HG03045 (cell line): ENCODE results near the gene ZNF587.
"Not testable (repeated sequence)": the region's sequence is repeated elsewhere in the genome, so short reads cannot be mapped to it uniquely, and the experiment has no call there.

ENCODE experiments used
- ATAC-seq: cut with Tn5 transposase; IDR thresholded peaks from one replicate; pipeline ENCODE4 v1.9.1; 2021; ENCODE audit warnings: mild to moderate bottlenecking, moderate library complexity; ENCODE audit not compliant: unreplicated experiment

ZNF587 gene

GRCh38 chr19:57821501-57821900 is 28.2 kb upstream of the ZNF587 start:
- not testable (repeated sequence) for ATAC-seq

GRCh38 chr19:57823155-57823554 is 26.5 kb upstream of the ZNF587 start:
- not testable (repeated sequence) for ATAC-seq

- ATAC-seq, result not testable (repeated sequence)
Measured at GRCh38 chr19:57823608-57824007, 26.1 kb upstream of the ZNF587 start.

GRCh38 chr19:57825511-57825910 is 24.1 kb upstream of the ZNF587 start:
- no peak for ATAC-seq

- no peak for ATAC-seq
Measured at GRCh38 chr19:57829316-57829715, 20.3 kb upstream of the ZNF587 start.

- ATAC-seq, result no peak
Measured at GRCh38 chr19:57830071-57830602, 19.5 kb upstream of the ZNF587 start, which contains the start of gene ZNF587B. TSS of gene ZNF587B (plus strand) at chr19:57830299. CDS start at chr19:57830529, 230 bp downstream.

GRCh38 chr19:57836991-57837390 is 12.7 kb upstream of the ZNF587 start:
- ATAC-seq, result not testable (repeated sequence)

GRCh38 chr19:57838622-57839191 is 11.0 kb upstream of the ZNF587 start:
- not testable (repeated sequence) for ATAC-seq

GRCh38 chr19:57841122-57841763 is 8.4 kb upstream of the ZNF587 start:
- no peak for ATAC-seq

- not testable (repeated sequence) for ATAC-seq
Measured at GRCh38 chr19:57847164-57847563, 2.5 kb upstream of the ZNF587 start.

- not testable (repeated sequence) for ATAC-seq
Measured at GRCh38 chr19:57849162-57849665, 445 bp upstream of the ZNF587 start.

GRCh38 chr19:57850553-57851017 is 926 bp downstream of the ZNF587 start:
- ATAC-seq, result no peak

- ATAC-seq, result not testable (repeated sequence)
Measured at GRCh38 chr19:57851812-57852603, 2.3 kb downstream of the ZNF587 start.

GRCh38 chr19:57854117-57854516 is 4.5 kb downstream of the ZNF587 start:
- not testable (repeated sequence) for ATAC-seq

- ATAC-seq, result not testable (repeated sequence)
Measured at GRCh38 chr19:57862351-57862750, 12.7 kb downstream of the ZNF587 start.

GRCh38 chr19:57867868-57868492 is 18.3 kb downstream of the ZNF587 start:
- ATAC-seq, result no peak

GRCh38 chr19:57869655-57870054 is 20.0 kb downstream of the ZNF587 start:
- ATAC-seq, result not testable (repeated sequence)

GRCh38 chr19:57870225-57870624 is 20.6 kb downstream of the ZNF587 start:
- ATAC-seq, result no peak

GRCh38 chr19:57872450-57872849 is 22.8 kb downstream of the ZNF587 start:
- ATAC-seq, result no peak
